Nephron (organoid): ENCODE measurements around the gene LCP1.

Experiments used
- H3K27ac Mint-ChIP-seq, 3 experiments: 2 replicates each; pipeline ENCODE4 v1.8.0; 2020; ENCODE audit warnings: mixed read lengths in 3 of 3, mild to moderate bottlenecking in 2 of 3, moderate library complexity in 1 of 3
- H3K27me3 Mint-ChIP-seq: 2 replicates; pipeline ENCODE4 v1.8.0; 2021; ENCODE audit warnings: low read depth, mild to moderate bottlenecking, moderate library complexity, mixed read lengths
- H3K36me3 Mint-ChIP-seq: 2 replicates; pipeline ENCODE4 v1.8.0; 2020; ENCODE audit warnings: low read depth, mixed read lengths
- H3K4me1 Mint-ChIP-seq: 2 replicates; pipeline ENCODE4 v1.8.0; 2020; ENCODE audit warnings: mixed read lengths
- H3K4me3 Mint-ChIP-seq, 3 experiments: 2 replicates each; pipeline ENCODE4 v1.8.0; 2020; ENCODE audit warnings: mild to moderate bottlenecking in 3 of 3, mixed read lengths in 3 of 3, moderate library complexity in 2 of 3
- H3K9me3 Mint-ChIP-seq: 2 replicates; pipeline ENCODE4 v1.8.0; 2020; ENCODE audit warnings: mixed read lengths
- TF ChIP-seq, protein P1 (sequence below), 3 experiments: fragments of 200-600 bp; sonication (generic); IDR thresholded peaks; one replicate each; pipeline ENCODE4 v1.5.0; 2021; ENCODE audit warnings: antibody characterized with exemption in 3 of 3; ENCODE audit not compliant: unreplicated experiment in 3 of 3

Gene LCP1

DNA sequence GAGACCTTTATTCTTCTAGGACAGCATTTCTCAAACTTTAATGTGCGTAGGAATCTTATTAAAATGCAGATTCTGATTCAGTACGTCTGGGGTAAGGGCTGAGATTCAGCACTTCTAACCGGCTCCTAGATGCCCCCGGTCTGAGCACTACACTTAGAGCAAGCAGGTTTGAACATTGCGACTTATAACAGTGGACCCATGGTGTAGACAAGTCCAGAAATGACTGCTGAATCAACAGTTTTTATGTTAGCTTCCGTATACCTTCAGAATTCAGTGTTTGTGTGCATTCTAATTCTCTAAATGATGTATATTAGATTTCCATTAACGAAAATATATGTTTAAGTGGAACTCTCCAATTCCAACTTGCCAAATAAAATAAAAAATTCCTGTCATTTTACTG is 59.7 kb downstream of the LCP1 start:
- H3K27ac Mint-ChIP-seq = peak overlapping the region in 1 of 3 experiments; percentile 94
- H3K4me3 Mint-ChIP-seq = no peak overlapping the region
- H3K4me1 Mint-ChIP-seq = peaks cover 5% of the 10 kb centered on the region
- TF ChIP-seq, protein P1, sequence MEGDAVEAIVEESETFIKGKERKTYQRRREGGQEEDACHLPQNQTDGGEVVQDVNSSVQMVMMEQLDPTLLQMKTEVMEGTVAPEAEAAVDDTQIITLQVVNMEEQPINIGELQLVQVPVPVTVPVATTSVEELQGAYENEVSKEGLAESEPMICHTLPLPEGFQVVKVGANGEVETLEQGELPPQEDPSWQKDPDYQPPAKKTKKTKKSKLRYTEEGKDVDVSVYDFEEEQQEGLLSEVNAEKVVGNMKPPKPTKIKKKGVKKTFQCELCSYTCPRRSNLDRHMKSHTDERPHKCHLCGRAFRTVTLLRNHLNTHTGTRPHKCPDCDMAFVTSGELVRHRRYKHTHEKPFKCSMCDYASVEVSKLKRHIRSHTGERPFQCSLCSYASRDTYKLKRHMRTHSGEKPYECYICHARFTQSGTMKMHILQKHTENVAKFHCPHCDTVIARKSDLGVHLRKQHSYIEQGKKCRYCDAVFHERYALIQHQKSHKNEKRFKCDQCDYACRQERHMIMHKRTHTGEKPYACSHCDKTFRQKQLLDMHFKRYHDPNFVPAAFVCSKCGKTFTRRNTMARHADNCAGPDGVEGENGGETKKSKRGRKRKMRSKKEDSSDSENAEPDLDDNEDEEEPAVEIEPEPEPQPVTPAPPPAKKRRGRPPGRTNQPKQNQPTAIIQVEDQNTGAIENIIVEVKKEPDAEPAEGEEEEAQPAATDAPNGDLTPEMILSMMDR (IDR thresholded peaks at IDR 0.05; ENCODE audit: unreplicated experiment in 3 of 3) = no peak
- no peaks in the 10 kb centered on the region for H3K36me3 Mint-ChIP-seq
- peaks cover 3% of the 10 kb centered on the region for H3K27me3 Mint-ChIP-seq
- peaks cover 3% of the 10 kb centered on the region for H3K9me3 Mint-ChIP-seq

DNA sequence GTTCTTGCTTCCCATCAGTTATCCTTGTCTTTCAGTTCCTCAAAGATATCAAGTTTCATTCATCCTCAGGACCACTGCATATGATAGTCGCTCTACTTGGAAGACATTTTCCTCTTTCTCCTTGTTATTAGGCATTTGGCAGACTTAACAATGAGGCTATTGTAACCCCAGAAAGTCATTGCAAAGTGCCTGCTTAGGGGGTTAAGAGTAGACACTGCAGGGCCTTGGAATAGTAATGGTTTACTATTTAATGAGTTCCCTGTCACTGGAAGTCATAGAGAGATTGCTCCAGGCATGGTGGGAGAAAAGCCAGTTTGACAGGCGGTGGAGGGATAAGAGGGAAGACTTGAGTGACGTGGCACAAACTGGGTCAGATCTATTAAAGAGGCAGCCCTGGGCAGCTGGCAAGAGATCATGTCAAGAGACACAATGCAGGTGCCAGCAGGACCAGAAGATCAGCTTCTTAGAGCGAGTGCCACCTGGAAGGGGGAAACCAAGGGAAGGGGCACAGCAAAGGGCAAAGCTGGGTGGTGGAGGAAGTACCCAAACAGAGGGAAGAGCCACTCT is 60.3 kb downstream of the LCP1 start:
- Mint-ChIP-seq H3K27me3 (peaks cover under 1% of the 10 kb centered on the region), H3K9me3 (peaks cover 3% of the 10 kb centered on the region), H3K36me3 (no peaks in the 10 kb centered on the region), H3K4me3 (peak overlapping the region in 1 of 3 experiments; percentile 1), H3K27ac (peak overlapping the region in 2 of 3 experiments; percentile 7 to 94), H3K4me1 (peaks cover 5% of the 10 kb centered on the region)
- TF ChIP-seq, protein P1 (IDR thresholded peaks at IDR 0.05; ENCODE audit: unreplicated experiment in 3 of 3) = no peak

DNA sequence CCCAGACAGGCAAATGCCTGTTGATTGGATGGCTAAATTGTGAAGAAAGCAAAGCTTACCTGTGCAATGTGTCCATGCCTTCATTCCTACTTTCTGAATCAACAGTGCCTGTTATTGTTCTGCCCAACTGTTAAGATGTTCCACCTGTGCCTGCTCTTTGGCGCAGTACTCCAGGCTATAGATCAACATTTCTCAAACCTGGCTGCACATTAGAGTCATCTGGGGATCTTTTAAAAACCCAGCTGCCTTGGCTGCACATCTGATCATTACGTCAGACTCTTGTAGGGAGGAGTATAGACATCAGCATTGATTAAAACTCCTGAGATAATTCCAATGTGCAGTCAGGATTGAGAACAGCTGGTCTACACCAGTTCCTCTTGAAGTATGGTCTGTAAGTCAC is 60.9 kb downstream of the LCP1 start:
- no peak overlapping the region for H3K4me3 Mint-ChIP-seq
- H3K27me3 Mint-ChIP-seq = no peaks in the 10 kb centered on the region
- H3K9me3 Mint-ChIP-seq = peaks cover 3% of the 10 kb centered on the region
- H3K27ac Mint-ChIP-seq = peak overlapping the region in 2 of 3 experiments; percentile 7 to 94
- no peaks in the 10 kb centered on the region for H3K36me3 Mint-ChIP-seq
- H3K4me1 Mint-ChIP-seq = peaks cover 5% of the 10 kb centered on the region
- TF ChIP-seq, protein P1 (IDR thresholded peaks at IDR 0.05; ENCODE audit: unreplicated experiment in 3 of 3) = no peak

DNA sequence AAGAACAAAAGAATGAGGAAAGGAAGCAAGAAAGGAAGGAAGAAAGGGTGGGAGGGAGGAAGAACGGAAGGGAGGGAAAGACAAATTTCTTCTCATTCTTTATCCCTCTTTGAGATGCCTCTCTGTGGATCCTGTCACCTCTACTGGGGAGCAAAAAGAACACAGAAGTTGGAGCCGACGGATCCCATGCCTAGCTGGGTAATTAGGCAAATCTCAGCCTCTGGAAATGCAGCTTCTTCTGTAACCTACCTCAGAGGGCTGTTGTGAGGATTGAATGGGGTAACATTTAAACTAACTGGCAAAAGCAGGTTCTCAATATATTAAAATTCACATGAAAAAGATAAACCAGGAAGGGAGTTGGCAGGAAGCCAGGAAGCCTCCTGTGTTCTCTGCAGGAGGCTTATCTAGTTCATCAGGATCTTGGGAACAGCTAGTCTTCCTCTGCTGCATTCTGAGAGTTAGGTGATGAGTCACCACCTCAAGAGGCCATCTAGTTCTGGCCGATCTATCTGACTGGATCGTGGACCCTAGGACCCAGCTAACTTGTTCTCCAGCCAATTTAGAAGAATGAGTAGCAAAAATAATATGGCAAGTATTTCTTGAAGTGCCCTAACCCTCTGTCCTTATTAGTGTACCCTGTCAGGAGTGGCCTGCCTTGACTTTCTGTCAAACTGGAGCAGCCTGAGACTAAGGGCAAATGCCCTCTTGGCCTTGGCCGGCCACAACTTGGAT is 61.9 kb downstream of the LCP1 start:
- Mint-ChIP-seq H3K9me3 (peaks cover 3% of the 10 kb centered on the region), H3K4me1 (no peaks in the 10 kb centered on the region), H3K4me3 (no peak overlapping the region), H3K36me3 (no peaks in the 10 kb centered on the region), H3K27me3 (no peaks in the 10 kb centered on the region), H3K27ac (peak overlapping the region in 1 of 3 experiments; percentile 94)
- TF ChIP-seq, protein P1 (IDR thresholded peaks at IDR 0.05; ENCODE audit: unreplicated experiment in 3 of 3) = no peak

DNA sequence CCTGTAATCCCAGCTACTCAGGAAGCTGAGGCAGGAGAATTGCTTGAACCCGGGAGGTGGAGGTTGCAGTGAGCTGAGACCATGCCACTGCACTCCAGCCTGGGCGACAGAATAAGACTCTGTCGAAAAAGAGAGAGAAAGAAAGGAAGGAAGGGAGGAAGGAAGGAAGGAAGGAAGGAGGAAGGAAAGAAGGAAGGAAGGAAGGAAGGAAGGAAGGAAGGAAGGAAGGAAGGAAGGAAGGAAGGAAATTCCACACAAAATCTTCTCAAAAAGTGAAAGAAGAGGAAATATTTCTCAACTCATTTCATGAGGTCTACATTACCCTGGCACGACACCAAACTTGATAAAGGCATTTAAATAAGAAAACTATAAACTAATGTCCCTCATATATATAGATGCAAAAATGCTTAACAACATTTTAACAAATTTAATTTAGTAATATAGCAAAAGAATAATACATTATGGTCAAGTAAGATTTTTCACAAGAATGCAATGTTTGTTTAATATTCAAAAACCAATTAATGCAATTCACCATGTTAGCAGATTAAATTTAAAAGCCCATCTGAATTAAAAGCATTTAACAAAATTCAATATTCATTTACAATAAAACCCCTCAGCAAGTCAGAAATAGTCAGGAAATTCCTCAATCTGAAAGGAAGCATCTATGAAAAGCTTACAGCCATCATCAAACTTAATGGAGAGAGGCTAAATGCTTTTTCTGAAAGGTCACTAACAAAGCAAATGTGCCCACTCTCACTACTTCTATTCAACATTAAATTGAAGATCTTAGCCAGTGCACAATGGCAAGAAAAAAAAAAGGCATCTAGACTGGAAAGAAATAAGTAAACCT is 65.1 kb downstream of the LCP1 start:
- TF ChIP-seq, protein P1 (IDR thresholded peaks at IDR 0.05; ENCODE audit: unreplicated experiment in 3 of 3) = no peak
- Mint-ChIP-seq H3K27ac (peak overlapping the region in 1 of 3 experiments; percentile 51), H3K36me3 (no peaks in the 10 kb centered on the region), H3K4me1 (no peaks in the 10 kb centered on the region), H3K27me3 (no peaks in the 10 kb centered on the region), H3K4me3 (no peak overlapping the region), H3K9me3 (peaks cover 3% of the 10 kb centered on the region)
